ENCODE data around the gene ERG28.
"Not testable (repeated sequence)": the region's sequence is repeated elsewhere in the genome, so short reads cannot be mapped to it uniquely, and the experiment has no call there.

The ERG28 gene

DNA sequence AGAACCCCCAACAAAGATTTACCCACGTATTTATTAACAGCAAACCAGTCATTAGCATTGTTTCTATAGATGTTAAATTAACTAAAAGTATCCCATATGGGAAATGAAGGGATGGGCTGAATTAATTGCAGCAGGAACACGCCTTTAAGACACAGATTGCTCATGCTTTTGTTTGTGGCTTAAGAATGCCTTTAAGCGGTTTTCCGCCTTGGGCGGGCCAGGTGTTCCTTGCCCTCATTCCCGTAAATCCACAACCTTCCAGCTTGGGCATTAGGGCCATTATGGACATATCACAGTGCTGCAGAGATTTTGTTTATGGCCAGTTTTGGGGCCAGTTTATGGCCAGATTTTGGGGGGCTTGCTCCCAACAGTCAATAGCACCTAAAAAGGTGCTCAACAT is 59.6 kb downstream of the ERG28 start:
- not testable (repeated sequence) for H3K27ac ChIP-seq (ENCODE audit: low read length); H3K36me3 ChIP-seq (ENCODE audit: control insufficient read depth, low read depth, low read length); H3K4me1 ChIP-seq (ENCODE audit: control insufficient read depth, low read depth, low read length); H3K9ac ChIP-seq (ENCODE audit: low read length); H3K4me3 ChIP-seq (ENCODE audit: low read length); H3K27me3 ChIP-seq (ENCODE audit: control insufficient read depth, insufficient read depth, low read length); H3K9me3 ChIP-seq (ENCODE audit: control insufficient read depth, low read depth, low read length)

DNA sequence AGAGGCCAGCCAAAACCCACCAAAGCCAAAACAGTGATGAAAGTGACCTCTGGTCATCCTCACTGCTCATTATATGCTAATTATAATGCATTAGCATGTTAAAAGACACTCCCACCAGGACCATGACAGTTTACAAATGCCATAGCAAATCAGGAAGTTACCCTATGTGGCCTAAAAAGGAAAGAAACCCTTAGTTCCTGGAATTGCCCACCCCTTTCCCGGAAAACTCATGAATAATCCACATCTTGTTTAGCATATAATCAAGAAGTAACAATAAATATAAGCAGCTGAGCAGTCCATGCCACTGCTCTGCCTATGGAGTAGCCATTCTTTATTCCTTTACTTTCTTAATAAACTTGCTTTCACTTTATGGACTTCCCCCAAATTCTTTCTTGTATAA is 60.6 kb downstream of the ERG28 start:
- not testable (repeated sequence) for H3K4me1 ChIP-seq (ENCODE audit: control insufficient read depth, low read depth, low read length); H3K4me3 ChIP-seq (ENCODE audit: low read length); H3K27me3 ChIP-seq (ENCODE audit: control insufficient read depth, insufficient read depth, low read length); H3K9ac ChIP-seq (ENCODE audit: low read length); H3K9me3 ChIP-seq (ENCODE audit: control insufficient read depth, low read depth, low read length); H3K36me3 ChIP-seq (ENCODE audit: control insufficient read depth, low read depth, low read length); H3K27ac ChIP-seq (ENCODE audit: low read length)
